CD14-positive monocyte (primary cell): ENCODE data around the gene STAP1. TPM values are rescaled to one million over a fixed set of nuclear protein-coding genes. Genes with fewer than 3 reads are reported as not detected.
"Not testable (repeated sequence)": the region's sequence is repeated elsewhere in the genome, so short reads cannot be mapped to it uniquely, and the experiment has no call there.

ENCODE experiments used
- DNase-seq, 3 donors: peaks; one replicate each; pipeline ENCODE4 v3.0.0-alpha.2; 2011 to 2022
- H2AFZ ChIP-seq: 2 replicates; pipeline ENCODE4 v1.6.0; 2012; ENCODE audit warnings: mild to moderate bottlenecking, low read depth, low read length, inconsistent platforms; ENCODE audit not compliant: insufficient read depth, poor library complexity, severe bottlenecking
- H3K27ac ChIP-seq, 2 donors: 1 replicate in 1 of 2; 2 replicates in 1 of 2; pipeline ENCODE4 v1.5.1; 2012 to 2013; ENCODE audit warnings: low read length in 2 of 2, control low read depth in 1 of 2, inconsistent platforms in 1 of 2, low read depth in 1 of 2, mild to moderate bottlenecking in 1 of 2
- H3K27me3 ChIP-seq, 2 donors: one replicate each; pipeline versions ENCODE4 v1.6.0 to v1.6.1; 2011 to 2013; ENCODE audit warnings: low read length in 2 of 2; ENCODE audit not compliant: control insufficient read depth in 2 of 2, insufficient read depth in 2 of 2
- H3K36me3 ChIP-seq, 2 donors: replicated peaks in 1 of 2; 1 replicate in 1 of 2; 2 replicates in 1 of 2; pipeline versions ENCODE4 v1.5.1 to v1.6.1; 2012 to 2013; ENCODE audit warnings: low read length in 2 of 2, control low read depth in 1 of 2, inconsistent platforms in 1 of 2, mild to moderate bottlenecking in 1 of 2; ENCODE audit not compliant: insufficient read depth in 2 of 2, control insufficient read depth in 1 of 2
- H3K4me1 ChIP-seq, 2 donors: 1 replicate in 1 of 2; 2 replicates in 1 of 2; pipeline versions ENCODE4 v1.5.1 to v1.6.1; 2012 to 2013; ENCODE audit warnings: low read length in 2 of 2, control low read depth in 1 of 2, inconsistent platforms in 1 of 2, mild to moderate bottlenecking in 1 of 2, moderate library complexity in 1 of 2; ENCODE audit not compliant: insufficient read depth in 2 of 2, control insufficient read depth in 1 of 2
- H3K4me2 ChIP-seq: replicated peaks from 2 replicates; pipeline ENCODE3; 2012; ENCODE audit warnings: low read length, moderate library complexity, mild to moderate bottlenecking; ENCODE audit not compliant: poor library complexity, severe bottlenecking; ENCODE audit errors: extremely low read depth
- H3K4me3 ChIP-seq, 3 experiments: fragments of 200-600 bp in 1 of 3; sonication (generic) in 1 of 3; replicated peaks in 1 of 3; 1 replicate in 2 of 3; 2 replicates in 1 of 3; pipeline ENCODE4 v1.5.1; 2011 to 2013; ENCODE audit warnings: low read length in 3 of 3, mild to moderate bottlenecking in 3 of 3, control low read depth in 2 of 3, low read depth in 2 of 3, inconsistent platforms in 1 of 3, moderate library complexity in 1 of 3
- H3K79me2 ChIP-seq: 2 replicates; pipeline ENCODE4 v1.6.0; 2012; ENCODE audit warnings: mild to moderate bottlenecking, control low read depth, inconsistent platforms, low read length, moderate library complexity; ENCODE audit not compliant: insufficient read depth
- H3K9ac ChIP-seq: 2 replicates; pipeline ENCODE4 v1.6.0; 2017; ENCODE audit warnings: low read length, mild to moderate bottlenecking; ENCODE audit not compliant: insufficient read depth, poor library complexity, severe bottlenecking
- H3K9me3 ChIP-seq, 2 donors: replicated peaks in 1 of 2; 1 replicate in 1 of 2; 2 replicates in 1 of 2; pipeline versions ENCODE4 v1.5.1 to v1.6.1; 2012 to 2013; ENCODE audit warnings: low read length in 2 of 2, control low read depth in 1 of 2; ENCODE audit not compliant: control insufficient read depth in 1 of 2, insufficient read depth in 1 of 2
- H4K20me1 ChIP-seq: 2 replicates; pipeline ENCODE4 v1.6.0; 2012; ENCODE audit warnings: mild to moderate bottlenecking, low read length, control low read depth, moderate library complexity; ENCODE audit not compliant: insufficient read depth
- H3K27ac Mint-ChIP-seq, 7 donors: one replicate each; pipeline ENCODE4 v1.8.0; 2020; ENCODE audit warnings: mild to moderate bottlenecking in 7 of 7, mixed read lengths in 7 of 7, moderate library complexity in 6 of 7, inconsistent platforms in 2 of 7
- H3K27me3 Mint-ChIP-seq, 3 donors: one replicate each; pipeline ENCODE4 v1.8.0; 2021 to 2022; ENCODE audit warnings: low read depth in 3 of 3, mild to moderate bottlenecking in 3 of 3, mixed read lengths in 3 of 3, moderate library complexity in 3 of 3, inconsistent platforms in 1 of 3
- H3K36me3 Mint-ChIP-seq, 2 donors: one replicate each; pipeline ENCODE4 v1.8.0; 2020; ENCODE audit warnings: mixed read lengths in 2 of 2, inconsistent platforms in 1 of 2, mild to moderate bottlenecking in 1 of 2
- H3K4me1 Mint-ChIP-seq: one replicate; pipeline ENCODE4 v1.8.0; 2020; ENCODE audit warnings: mild to moderate bottlenecking, mixed read lengths
- H3K4me3 Mint-ChIP-seq, 2 donors: one replicate each; pipeline ENCODE4 v1.8.0; 2020; ENCODE audit warnings: mild to moderate bottlenecking in 2 of 2, mixed read lengths in 2 of 2, moderate library complexity in 1 of 2
- H3K9me3 Mint-ChIP-seq, 7 donors: one replicate each; pipeline ENCODE4 v1.8.0; 2020 to 2022; ENCODE audit warnings: mixed read lengths in 7 of 7, mild to moderate bottlenecking in 6 of 7, moderate library complexity in 6 of 7, inconsistent platforms in 2 of 7
- WGBS: methylation state at CpG from one replicate; pipeline ENCODE4 v1.1.5; 2013; ENCODE audit warnings: missing lambda C conversion rate; ENCODE audit not compliant: insufficient coverage; 5-methylcytosine and 5-hydroxymethylcytosine counted together
- intact Hi-C, 2 donors: fragments of 100-400 bp; cut with micrococcal nuclease; formaldehyde crosslinking; loops; one replicate each; pipeline versions ENCODE4 v1.15.0 to v1.15.1; 2023
- polyA plus RNA-seq, 3 donors: library from polyadenylated mRNA; depleted of rRNA in 1 of 3; unstranded in 2 of 3; stranded (reverse) in 1 of 3; fragments of 300-500 nt in 2 of 3; fragments of >200 nt in 1 of 3; fragmentation: Illumina TruSeq in 2 of 3; gene quantifications; 1 replicate in 2 of 3; 2 replicates in 1 of 3; pipeline ENCODE4 v1.2.3, GENCODE V29; 2012 to 2021
- TF ChIP-seq, protein P1 (sequence below): fragments of 200-600 bp; IDR thresholded peaks from one replicate; pipeline ENCODE4 v1.8.0; 2022; ENCODE audit warnings: antibody characterized with exemption, mild to moderate bottlenecking

STAP1 gene
- polyA plus RNA-seq, 3 donors, result 0.13 to 0.14 TPM; not detected in 1

- TF ChIP-seq, protein P1, sequence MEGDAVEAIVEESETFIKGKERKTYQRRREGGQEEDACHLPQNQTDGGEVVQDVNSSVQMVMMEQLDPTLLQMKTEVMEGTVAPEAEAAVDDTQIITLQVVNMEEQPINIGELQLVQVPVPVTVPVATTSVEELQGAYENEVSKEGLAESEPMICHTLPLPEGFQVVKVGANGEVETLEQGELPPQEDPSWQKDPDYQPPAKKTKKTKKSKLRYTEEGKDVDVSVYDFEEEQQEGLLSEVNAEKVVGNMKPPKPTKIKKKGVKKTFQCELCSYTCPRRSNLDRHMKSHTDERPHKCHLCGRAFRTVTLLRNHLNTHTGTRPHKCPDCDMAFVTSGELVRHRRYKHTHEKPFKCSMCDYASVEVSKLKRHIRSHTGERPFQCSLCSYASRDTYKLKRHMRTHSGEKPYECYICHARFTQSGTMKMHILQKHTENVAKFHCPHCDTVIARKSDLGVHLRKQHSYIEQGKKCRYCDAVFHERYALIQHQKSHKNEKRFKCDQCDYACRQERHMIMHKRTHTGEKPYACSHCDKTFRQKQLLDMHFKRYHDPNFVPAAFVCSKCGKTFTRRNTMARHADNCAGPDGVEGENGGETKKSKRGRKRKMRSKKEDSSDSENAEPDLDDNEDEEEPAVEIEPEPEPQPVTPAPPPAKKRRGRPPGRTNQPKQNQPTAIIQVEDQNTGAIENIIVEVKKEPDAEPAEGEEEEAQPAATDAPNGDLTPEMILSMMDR, result no peak
- Histone ChIP-seq H3K4me3 (no peak overlapping the region), H3K36me3 (no peaks in the 10 kb centered on the region), H3K27me3 (no peaks in the 10 kb centered on the region), H3K9me3 (no peaks in the 10 kb centered on the region), H3K27ac (no peak overlapping the region), H3K79me2 (no peaks in the 10 kb centered on the region), H4K20me1 (no peaks in the 10 kb centered on the region), H2AFZ (no peak overlapping the region), H3K4me2 (no peak overlapping the region), H3K4me1 (peaks cover 0 to 4% of the 10 kb centered on the region in 2 donors), H3K9ac (no peak overlapping the region)
- no peak for DNase-seq
- Mint-ChIP-seq H3K27ac (no peak overlapping the region), H3K4me3 (no peak overlapping the region), H3K9me3 (no peaks in the 10 kb centered on the region), H3K4me1 (peaks cover 7% of the 10 kb centered on the region), H3K27me3 (no peaks in the 10 kb centered on the region), H3K36me3 (no peaks in the 10 kb centered on the region)
- intact Hi-C loops, result no loop called here
Measured at GRCh38 chr4:67550451-67550850, 8.1 kb upstream of the STAP1 start.

DNA sequence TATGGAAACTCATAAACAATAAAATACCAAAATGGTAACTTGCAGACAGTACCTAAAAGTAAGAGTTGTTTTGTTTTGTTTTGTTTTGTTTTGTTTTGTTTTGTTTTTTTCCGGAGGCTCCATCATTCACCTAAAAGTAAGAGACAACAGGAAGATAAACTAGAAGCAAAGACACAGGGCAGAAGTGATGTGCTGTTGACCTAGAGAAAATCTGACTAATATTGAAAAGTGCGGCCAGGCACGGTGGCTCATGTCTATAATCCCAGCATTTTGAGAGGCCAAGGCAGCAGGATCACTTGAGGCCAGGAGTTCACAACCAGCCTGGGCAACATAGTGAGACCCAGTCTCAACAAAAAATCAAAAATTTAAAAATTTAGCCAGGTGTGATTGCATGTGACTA is 7.7 kb upstream of the STAP1 start:
- Histone ChIP-seq H2AFZ (no peak overlapping the region), H3K36me3 (no peaks in the 10 kb centered on the region), H3K27me3 (no peaks in the 10 kb centered on the region), H3K4me3 (no peak overlapping the region), H3K9me3 (no peaks in the 10 kb centered on the region), H3K4me2 (no peak overlapping the region), H4K20me1 (no peaks in the 10 kb centered on the region), H3K27ac (no peak overlapping the region), H3K9ac (no peak overlapping the region), H3K79me2 (no peaks in the 10 kb centered on the region), H3K4me1 (peaks cover 0 to 2% of the 10 kb centered on the region in 2 donors)
- Mint-ChIP-seq H3K4me3 (no peak overlapping the region), H3K36me3 (no peaks in the 10 kb centered on the region), H3K4me1 (peaks cover 10% of the 10 kb centered on the region), H3K27me3 (no peaks in the 10 kb centered on the region), H3K27ac (no peak overlapping the region), H3K9me3 (no peaks in the 10 kb centered on the region)
- TF ChIP-seq, protein P1, result no peak
- intact Hi-C loops, result no loop called here
- DNase-seq, result no peak
- WGBS, result 92% methylated on average over 2 of the region's 3 CpGs

DNA sequence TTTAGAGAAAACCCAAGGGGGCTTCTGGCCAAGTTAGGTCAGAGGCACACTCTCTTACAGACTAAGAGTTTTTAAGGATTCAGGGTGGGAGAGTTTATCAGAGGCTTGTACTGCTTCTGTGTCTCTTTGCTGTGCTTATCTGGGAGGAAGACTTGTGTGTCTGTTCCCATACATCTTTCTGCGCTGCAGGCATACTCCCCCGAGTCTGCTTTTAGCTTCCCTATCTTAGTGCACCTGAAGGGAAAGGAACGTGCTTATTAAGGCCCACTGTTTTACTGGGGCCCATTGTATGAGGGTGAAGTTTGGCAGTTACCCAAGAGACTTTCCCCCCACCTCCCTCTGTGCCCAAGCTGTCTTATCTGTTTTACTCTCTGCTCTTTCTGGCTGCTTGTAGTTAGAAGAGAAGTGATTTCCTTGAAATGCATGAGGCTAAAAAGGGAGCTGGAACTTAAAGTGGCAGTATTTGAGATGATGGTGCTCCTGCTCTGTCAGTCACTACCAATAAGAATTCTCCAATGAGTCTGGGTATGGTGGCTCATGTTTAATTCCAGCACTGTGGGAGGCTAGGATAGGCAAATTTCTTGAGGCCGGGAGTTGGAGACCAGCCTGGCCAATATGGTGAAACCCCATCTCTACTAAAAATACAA is 6.3 kb upstream of the STAP1 start:
- H3K4me3 Mint-ChIP-seq, H3K4me3 ChIP-seq, H3K27ac ChIP-seq, H3K79me2 ChIP-seq, H3K36me3 ChIP-seq, H3K36me3 Mint-ChIP-seq, H3K9me3 Mint-ChIP-seq, H3K4me2 ChIP-seq, H3K27me3 ChIP-seq, H3K27ac Mint-ChIP-seq, DNase-seq, H3K27me3 Mint-ChIP-seq, H3K9ac ChIP-seq, H3K9me3 ChIP-seq, H3K4me1 ChIP-seq, intact Hi-C loops, H4K20me1 ChIP-seq: not testable (repeated sequence)
- WGBS, result no CpG with 5 or more reads among the region's 4 CpGs
- peak overlapping the region; percentile 17 for H2AFZ ChIP-seq
- H3K4me1 Mint-ChIP-seq, result peaks cover 20% of the 10 kb centered on the region
